Measurements from ENCODE around the gene CAMSAP2.
"Not testable (repeated sequence)": the region's sequence is repeated elsewhere in the genome, so short reads cannot be mapped to it uniquely, and the experiment has no call there.

Gene CAMSAP2

DNA sequence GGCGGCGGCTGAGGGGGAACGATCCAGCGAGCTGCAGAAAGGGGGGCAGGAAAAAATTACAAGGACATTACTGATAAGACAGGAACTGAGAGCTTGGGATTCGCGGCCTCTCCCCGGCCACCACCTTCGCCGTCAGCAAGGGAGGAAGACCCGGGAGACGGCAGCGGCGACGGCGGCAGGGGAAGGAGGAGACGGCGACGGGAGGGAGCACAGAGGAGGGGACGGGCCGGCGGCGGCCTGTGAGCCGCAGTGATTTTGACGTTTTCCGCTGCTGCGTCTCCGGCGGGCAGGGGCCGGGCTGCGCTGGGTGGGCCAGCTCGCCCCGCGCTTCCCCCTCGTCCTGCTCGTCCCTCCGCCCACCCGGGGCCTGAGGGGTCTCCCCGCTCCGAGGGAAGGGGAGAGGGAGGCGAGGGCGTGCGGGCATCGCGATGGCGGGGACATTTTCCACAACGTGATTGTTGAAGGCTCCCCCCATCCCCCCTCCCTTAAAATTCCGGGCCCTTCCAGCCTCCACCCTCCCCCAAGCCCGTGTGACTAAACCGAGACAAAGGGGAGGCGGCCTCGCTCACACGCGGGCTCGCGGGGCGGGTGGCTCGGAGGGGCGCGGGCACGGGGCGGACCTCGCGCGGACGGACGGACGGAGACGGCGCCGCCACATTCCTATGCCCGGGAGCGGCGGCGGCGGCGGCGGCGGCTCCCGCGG lies 407 bp downstream of the CAMSAP2 start:
- DNase-seq (ENCODE audit: low read depth), result peak; percentile 46

GRCh38 chr1:200739702-200740570 lies 1.2 kb downstream of the CAMSAP2 start:
- DNase-seq (ENCODE audit: low read depth), result no peak

GRCh38 chr1:200740571-200741208 lies 2.0 kb downstream of the CAMSAP2 start:
- no peak for DNase-seq (ENCODE audit: low read depth)

DNA sequence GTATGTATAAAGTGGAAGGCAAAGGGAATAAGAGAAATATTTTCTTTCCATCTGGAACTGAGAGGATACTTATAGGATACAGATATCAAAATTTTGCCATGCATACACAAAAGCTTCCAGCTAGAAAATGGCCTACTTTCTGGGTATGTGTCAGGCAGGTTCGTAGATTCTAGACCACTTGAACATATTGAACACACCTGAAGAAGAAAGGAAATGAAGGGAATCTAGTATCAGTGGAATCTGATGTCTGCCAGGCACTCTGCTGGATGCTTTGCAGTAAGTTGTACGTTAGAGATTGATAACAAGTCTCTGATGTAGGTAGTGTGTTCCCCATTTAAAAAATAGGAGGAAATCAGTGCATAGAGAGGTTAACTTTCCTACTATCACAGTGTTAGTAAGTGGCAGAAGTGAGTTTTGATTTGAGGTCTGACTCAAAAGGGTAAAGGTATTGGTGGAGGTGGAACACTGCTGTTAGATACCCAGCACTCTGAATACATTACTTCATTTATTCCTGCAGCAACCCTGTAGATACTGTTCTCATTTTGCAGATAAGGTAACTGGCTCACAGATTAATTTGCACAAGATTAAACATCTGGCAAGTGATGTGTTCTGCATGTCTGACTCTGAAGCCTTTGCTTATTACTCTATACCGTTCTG lies 3.0 kb downstream of the CAMSAP2 start:
- no peak for DNase-seq (ENCODE audit: low read depth)

DNA sequence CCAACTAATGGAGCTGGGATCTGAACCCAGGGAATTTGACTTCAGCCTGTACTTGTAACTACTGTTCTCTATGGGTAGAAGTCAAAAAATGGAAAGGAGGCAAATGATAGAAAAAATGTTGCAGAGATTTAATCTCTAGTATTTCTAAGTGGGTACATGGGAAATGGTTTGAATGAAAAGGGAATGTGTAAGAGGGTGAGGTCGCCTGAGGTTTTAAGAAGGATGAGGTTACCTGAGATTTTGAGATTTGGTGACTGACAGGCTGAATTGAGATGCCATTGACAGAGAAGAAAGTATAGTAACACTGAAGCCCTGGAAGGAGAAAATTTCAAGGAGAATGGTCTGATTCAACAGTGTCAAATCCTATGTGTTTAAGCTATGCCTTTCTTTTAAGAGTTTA lies 5.5 kb downstream of the CAMSAP2 start:
- no peak for DNase-seq (ENCODE audit: low read depth)

DNA sequence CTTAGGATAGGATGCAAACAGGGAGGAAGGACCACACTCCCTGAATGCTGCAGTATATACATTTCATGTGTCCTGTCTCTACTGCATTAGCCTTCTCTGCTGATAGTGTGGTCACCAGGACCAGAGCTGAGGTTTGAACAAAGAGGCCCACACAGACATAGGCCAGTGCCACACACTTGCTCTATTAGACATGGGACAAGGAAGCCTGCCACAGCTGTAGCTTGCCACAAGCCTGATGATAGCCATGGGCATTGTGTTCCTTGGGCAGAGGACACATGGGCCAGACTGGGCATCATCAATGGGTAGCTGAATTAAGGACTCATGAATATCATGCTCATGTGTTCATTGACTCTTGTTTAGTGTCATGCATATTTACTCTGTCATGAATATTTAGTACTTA lies 10.4 kb downstream of the CAMSAP2 start:
- no peak for DNase-seq (ENCODE audit: low read depth)

DNA sequence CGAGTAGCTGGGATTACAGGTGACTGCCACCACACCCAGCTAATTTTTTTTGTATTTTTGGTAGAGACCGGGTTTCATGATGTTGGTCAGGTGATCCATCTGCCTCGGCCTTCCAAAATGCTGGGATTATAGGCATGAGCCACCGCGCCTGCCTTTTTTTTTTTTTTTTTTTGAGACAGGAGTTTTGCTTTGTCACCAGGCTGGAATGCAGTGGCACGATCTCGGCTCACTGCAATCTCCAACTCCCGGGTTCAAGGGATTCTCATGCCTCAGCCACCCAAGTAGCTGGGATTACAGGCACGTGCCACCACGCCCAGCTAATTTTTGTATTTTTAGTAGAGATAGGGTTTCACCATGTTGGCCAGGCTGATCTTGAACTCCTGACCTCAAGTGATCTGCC lies 12.1 kb downstream of the CAMSAP2 start:
- not testable (repeated sequence) for DNase-seq (ENCODE audit: low read depth)

GRCh38 chr1:200751717-200752116 lies 13.0 kb downstream of the CAMSAP2 start:
- DNase-seq (ENCODE audit: low read depth), result no peak

DNA sequence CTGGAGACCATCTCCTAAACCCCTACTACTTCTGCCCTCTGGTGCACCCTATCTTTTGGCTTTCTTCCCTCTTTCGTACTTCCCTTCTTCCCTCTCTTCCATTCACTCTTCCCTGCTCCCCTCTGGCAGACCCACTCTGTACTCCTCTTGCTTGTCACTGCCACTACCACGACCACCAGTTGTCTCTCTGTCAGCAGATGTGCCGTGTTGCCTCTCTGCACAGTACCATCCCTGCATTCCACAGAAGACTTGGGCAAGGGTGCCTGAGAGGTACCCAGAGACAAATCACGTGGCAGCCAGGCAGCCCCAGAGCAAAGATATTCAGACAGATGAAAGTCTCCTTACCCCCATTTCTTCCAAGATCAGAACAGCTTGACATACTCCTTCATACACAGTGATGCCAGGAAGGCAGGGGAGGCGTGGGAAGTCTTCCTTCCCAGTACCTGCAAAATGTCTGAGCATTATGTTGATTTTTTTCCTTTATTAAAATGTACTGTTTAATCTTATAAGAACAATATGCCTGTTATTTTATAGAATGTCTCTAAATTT lies 15.0 kb downstream of the CAMSAP2 start:
- DNase-seq (ENCODE audit: low read depth), result no peak

- DNase-seq (ENCODE audit: low read depth), result no peak
Observed at GRCh38 chr1:200755456-200755855, 16.8 kb downstream of the CAMSAP2 start.

DNA sequence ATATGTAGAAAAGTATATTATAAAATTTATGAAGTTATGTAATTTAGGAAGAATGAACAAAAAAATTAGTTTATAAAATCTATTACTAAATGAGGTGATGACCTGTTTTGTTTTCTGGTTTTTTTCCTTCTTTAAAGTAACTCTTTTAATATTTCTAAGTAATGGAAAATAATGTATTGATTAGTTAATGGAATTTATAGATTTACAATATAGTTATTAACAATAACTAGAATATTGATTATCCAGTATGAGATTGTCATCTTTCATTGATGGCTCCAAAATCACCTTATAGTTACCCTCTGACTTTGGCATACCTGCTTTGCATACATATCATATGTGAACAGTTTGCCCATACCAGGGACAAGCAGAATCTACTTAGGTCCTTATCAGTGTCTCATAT lies 23.4 kb downstream of the CAMSAP2 start:
- DNase-seq (ENCODE audit: low read depth), result no peak

DNA sequence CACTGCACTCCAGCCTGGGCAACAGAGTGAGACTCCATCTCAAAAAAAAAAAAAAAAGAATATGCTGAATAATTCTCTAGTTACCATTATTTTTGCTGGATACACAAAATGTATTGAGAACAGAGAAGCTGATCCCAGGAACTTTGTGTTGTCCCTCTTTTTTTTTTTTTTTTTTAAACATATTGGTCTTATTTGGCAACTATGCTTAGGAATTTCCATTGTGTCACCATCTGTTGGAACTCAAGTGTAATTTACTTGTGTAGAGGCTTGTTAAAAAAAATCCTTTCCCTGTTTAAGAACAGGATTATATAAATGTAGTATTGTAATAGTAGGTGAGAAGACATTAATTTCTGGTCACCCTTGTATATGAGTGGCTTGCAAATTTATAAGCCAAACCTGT lies 28.6 kb downstream of the CAMSAP2 start:
- DNase-seq (ENCODE audit: low read depth), result no peak

- DNase-seq (ENCODE audit: low read depth), result no peak
Observed at GRCh38 chr1:200771625-200772555, 33.2 kb downstream of the CAMSAP2 start.

DNA sequence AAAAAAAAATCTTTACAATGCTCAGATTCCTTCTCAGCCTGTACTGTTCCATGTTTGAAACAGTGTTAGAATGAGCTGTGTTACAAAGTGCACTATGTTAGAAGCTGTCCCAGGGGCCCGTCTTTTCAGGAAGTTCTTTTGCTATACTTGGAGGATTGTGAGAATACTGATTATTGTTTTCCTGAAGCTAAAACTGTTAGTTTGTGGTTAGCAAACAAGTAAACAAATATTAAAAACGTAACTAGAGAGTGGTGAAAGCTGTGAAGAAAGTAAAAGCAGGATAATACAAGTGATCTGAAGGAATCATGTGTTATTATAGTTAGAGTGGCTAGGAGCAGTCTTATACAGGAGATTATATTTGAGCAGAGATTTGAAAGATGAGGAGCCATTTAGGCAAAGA lies 35.6 kb downstream of the CAMSAP2 start:
- no peak for DNase-seq (ENCODE audit: low read depth)

GRCh38 chr1:200774735-200775444 lies 36.2 kb downstream of the CAMSAP2 start:
- no peak for DNase-seq (ENCODE audit: low read depth)

DNA sequence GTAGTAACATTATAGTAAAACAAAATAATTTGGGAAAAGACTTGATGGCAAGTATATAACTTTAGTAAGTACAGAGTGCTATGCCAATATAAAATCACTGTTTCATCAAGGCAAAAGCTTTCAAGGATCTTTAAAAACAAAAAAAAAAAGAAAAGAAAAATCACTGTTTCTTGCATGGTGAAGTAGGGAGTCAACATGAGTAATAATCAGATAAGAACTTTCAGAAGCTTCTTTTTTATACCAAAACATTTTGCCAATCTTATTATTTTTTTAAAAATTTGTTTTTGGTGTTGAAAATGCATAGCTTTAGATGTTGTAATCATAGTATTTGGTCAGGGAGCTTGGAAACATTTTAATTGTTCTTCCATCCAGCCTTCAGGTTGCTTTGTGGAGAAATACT lies 37.2 kb downstream of the CAMSAP2 start:
- DNase-seq (ENCODE audit: low read depth), result no peak

- no peak for DNase-seq (ENCODE audit: low read depth)
Observed at GRCh38 chr1:200776949-200777348, 38.3 kb downstream of the CAMSAP2 start.

DNA sequence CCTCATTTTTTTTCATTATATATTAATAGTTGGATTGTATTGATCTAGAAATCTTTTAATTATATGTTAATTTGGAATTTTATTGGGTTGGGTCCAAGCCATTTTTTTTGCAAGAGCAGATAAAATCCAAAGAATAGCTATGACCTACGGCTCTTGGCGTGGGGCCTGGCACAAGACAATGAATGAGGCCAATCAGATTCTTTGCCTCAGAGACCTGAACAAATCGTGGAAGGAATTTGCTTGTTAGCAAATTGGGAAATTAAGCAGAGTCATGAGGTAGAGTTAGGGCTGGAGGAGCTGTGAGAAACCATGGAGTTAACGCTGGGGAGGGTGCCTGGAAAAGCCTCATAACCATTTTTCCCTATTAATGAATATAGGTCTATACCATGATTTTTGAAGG lies 40.1 kb downstream of the CAMSAP2 start:
- DNase-seq (ENCODE audit: low read depth), result no peak

- no peak for DNase-seq (ENCODE audit: low read depth)
Observed at GRCh38 chr1:200779326-200779725, 40.6 kb downstream of the CAMSAP2 start.

Measured in stimulated activated CD4-positive, alpha-beta T cell treated with anti-CD3 and anti-CD28 coated beads, Interleukin-2, amount 100 ng/mL, for 4 hours (primary cell).